ENCODE measurements around the gene CCT3.
"Not testable (repeated sequence)": the region's sequence is repeated elsewhere in the genome, so short reads cannot be mapped to it uniquely, and the experiment has no call there.

CCT3 gene
- 175 to 449 (median 188) reads per million in 4 experiments for total RNA-seq

DNA sequence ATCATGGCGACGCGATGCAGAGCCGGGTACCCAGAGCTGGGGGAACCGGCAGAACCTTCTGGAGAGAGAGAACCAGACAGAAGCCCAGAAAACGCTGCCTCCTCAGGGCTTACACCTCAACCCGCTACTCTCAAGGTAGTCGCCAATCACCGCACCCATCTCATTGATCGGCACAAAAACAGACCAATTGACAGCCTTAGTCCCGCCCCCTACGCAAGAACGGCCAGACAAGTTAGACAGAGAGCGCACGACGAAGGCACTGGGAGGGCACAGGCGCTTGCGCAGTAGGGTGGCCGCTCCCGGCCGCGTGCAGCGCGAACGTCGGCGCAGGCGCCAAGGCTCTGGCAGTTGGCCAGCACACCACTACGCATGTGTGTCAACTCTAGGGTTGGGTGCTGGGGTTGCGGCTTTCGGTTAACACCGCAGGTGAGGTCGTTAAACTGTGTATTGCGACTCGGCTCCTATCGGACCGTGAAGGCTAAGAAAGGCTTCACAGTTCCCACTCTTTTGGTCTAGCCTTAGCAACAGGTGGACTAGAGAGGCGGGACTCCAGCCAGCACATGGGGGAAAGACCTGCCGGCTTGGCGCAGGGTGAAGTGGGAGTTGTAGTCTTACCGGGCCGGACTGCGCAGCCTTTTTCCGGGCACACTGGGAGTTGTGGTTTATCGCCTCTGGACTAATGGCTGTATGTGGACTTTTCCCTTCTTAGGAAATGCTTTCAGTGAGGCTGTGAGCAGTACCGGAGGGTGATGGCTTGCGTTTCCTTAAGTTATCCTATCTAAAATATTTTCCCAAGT is at the start of gene CCT3, which contains the start of gene TSACC:
TSS of gene CCT3 (minus strand) at position 113 of the 797 bp plus-strand sequence. CDS start at position 5, 108 bp downstream.
TSS of gene TSACC (plus strand) at position 347 of the 797 bp plus-strand sequence. CDS start 1,232 bp downstream, outside the sequence.
- peak; percentile 98 for DNase-seq

DNA sequence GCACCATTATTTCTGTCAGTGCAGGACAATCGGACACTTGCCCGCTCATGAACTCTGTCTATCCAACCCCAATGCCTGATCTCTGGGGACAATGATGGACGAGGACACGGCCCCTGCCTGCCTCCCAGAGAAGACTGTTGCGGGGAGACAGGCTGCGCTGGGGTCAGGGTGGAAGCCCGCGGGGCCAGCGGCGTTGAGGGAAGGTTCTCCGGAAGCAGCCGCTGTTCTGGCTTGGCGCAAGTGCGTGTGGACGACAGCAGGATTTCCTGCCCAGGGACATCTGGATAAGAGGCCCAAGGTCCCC is 49.7 kb upstream of the CCT3 start:
- DNase-seq = no peak

DNA sequence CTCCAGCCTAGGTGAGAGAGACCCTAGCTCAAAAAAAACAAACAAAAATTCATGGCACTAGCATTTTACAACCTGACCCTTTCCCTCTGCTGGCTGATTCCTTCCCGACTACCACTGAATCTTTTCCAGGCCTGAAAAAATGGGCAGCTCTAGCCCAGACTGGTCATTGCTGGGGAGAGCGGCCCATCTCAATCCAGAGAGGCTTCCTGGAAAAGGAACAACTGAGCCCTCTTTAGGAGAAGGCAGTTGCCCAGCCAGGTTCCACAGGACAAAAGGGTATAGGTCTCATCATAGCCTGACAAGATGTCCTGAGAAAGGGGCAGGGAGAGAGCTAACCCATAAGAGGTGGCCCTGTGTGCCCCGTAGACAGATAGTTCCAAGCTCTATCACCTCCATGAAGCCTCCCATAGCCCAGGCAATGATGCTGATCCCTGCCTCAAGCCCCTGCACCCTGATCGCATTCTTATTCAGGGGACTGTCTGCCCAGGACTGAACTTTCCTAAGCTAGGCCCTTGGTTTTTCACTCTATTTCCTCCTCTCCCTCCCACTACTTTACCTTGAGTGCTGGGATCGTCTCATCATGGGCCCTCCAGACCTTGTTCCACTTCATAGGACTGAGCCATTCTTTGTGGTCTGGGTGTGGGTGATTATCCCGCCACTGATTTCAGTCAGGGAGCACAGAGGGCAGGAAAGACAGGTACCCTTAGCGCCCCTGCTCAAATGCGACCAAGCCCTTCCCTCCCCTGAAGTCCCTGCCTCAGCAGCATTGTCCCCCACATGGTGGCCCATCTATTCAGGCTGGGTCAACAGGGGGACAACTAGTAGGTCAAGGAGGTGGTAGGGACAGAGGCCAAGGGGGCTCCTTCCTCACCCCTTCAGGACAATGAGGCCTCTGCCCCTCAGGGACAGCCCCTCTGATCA is 49.1 kb upstream of the CCT3 start:
- DNase-seq = no peak

DNA sequence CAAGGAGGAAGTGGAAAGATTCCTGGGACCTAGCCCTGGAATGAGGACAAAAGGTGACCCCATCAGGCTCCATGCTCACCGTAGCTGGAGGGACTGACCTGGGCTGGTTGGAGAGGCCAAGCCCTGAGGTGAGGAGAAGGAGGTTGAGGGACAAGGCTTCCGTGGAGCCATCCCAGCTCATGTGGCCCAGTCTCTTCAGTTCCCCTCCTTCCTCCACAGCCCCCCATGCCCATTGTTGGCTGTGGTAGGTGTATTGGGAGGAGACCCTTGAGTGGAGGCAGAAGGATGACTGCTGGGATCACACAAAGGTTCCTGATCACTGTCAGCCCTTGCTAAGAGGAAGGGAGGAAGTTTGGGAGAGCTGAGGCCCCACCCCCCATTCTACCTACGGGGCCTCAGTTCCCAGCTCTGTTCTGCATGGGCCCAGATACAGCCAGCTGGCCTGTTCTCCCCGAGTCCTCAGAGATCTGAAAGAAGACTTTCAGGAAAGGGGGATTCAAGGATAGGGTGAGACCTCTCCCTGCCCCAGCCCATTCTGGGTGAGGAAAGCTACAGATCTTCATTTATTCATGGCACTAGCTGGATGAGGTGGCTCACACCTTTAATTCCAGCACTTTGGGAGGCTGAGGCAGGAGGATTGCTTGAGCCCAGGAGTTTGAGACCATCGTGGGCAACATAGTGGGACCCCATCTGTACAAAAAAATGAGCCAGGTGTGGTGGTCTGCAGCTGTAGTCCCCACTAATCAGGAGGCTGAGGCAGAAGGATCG is 48.2 kb upstream of the CCT3 start:
- no peak for DNase-seq

DNA sequence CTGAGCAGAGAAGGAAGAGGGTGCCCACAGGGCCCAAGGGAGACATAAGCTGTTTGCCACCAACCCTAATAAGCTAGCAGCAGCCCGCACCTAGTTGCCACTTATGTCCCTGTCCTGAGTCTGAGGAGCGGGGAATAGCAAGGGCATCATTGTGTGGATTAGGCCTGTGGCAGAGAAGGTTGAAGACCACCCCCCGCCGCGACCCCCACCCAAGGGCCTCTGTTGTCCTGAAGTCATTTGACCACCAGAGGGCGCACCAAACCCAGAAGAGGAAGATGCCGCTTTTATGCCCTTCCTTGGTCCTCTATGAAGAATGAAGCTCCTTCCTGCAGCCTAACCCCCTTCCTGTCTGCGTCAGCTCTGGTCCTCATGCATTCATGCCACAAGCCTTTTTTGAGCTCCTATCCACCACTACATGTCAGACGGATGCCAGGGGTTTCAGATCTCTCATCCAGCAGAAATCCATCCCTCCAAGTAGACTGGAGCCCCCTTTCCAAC is 47.5 kb upstream of the CCT3 start:
- peak; percentile 73 for DNase-seq

DNA sequence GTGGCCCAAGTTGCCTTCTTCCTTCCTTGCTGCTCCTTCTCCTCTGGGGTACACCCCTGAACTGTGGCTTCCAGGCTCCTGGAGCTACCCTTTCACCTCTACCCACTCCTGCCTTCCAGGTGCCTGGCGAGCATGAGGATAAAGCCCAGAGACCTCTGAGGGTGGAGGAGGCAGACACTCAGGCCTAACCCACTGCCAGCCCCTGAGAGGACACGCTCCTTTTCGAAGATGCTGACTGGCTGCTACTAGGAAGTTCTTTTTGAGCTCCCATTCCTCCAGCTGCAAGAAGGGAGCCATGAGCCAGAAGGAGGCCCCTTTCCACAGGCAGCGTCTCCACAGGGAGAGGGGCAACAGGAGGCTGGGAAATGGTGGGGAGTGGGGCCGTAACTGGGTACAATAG is 46.6 kb upstream of the CCT3 start:
- no peak for DNase-seq

DNA sequence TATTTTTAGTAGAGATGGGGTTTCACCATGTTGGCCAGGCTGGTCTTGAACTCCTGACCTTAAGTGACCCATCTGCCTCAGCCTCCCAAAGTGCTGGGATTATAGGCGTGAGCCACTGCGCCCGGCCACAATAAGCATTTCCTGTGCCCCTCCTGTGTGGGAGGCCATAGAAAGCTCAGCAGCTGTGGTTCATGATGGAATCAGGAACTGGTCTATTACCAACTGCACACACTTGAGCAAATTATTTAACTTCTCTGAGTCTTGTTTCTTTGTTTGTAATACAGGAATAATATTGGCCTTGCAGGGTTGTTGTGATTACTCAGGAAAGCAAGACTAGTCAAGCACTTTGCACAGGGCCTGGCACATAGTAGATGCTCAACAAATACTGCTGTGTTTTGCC is 45.9 kb upstream of the CCT3 start:
- DNase-seq = no peak

DNA sequence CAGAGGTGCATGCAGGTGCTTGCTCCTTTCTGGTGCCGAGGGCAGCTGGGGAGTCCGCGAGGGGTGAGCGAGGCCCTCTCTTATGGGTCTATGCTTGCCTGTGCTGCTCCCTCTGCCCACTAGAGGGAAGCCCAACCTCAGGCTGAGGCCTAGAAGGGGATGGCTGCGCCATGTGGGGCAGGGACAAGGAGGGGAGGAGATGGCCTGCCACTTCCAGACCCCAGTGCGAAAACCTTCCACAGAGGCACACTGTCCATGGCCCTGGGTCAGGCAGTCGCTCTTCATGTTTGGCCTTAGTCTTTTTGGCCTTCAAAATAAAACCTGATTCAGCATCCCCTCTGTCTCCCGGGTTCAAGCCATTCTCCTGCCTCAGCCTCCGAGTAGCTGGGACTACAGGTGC is 44.9 kb upstream of the CCT3 start:
- peak; percentile 38 for DNase-seq

DNA sequence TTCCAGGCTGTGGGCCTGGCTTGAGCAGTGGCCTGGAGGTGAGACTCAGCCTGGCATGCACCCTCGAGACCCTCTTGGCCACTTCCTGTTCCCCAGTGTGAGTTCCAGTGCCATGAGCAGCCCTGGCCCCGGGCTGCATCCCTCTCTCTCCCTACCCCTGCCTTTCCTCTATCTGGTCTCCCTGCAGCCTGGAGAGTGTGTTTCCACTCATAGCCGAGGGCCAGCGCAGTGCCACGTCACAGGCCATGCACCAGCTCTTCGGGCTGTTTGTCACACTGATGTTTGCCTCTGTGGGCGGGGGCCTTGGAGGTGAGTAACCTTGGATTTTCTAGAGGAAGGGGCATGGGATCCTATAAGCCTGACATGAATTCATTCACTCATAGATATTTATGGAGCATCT is 44.5 kb upstream of the CCT3 start:
- no peak for DNase-seq

DNA sequence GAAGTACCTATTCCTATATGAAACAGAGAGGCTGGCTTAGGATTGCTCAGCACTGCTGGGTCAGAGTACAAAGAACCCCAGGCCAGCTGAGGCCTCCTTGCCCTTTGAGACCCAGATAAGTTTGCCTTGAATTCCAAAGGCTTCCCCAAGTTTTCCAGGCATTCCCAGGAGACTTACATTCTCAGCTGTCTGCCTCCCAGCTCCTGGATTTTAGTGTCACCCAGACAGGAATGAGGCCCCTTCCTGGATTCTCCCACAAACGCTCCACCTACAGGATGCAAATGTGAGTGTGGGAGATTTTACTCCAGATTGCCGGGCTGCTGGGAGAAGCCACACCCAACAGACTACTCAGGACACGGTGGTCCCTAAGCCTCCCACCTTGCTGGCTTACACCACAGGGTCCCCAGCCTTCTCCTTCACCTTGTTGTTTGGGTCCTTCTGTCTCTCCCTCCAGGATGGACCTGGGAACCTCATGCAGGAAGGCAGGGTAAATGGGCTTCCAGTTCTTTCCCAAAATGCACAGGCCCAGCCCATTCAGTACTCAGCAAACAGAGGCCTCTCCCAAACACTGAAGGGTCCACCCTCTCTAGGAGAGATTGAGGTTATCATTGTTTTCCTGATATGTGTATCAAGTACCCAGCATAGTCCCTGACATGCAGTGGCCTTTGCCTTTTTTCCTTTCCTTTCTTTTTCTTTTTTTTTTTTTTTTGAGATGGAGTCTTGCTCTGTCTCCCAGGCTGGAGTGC is 41.5 kb upstream of the CCT3 start:
- no peak for DNase-seq

DNA sequence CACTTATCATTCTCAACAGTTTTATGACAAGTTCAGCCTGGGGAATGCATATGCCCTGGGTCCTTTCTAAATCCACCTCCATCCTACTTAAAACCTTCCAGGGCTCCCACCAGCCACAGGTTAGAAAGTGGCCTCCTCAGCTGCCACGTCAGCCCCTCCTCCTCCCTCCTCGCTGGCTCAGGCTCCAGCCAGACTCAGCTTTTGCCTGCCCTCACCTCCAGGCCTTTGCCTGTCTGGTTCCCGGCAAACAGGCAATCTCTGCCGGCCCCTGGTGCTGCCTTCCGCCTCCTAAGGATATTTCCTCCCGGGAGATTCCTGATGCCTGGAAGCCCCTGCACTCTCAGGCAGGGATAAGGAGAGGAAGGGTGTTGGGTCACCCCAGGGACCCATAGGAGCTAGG is 40.5 kb upstream of the CCT3 start:
- no peak for DNase-seq

DNA sequence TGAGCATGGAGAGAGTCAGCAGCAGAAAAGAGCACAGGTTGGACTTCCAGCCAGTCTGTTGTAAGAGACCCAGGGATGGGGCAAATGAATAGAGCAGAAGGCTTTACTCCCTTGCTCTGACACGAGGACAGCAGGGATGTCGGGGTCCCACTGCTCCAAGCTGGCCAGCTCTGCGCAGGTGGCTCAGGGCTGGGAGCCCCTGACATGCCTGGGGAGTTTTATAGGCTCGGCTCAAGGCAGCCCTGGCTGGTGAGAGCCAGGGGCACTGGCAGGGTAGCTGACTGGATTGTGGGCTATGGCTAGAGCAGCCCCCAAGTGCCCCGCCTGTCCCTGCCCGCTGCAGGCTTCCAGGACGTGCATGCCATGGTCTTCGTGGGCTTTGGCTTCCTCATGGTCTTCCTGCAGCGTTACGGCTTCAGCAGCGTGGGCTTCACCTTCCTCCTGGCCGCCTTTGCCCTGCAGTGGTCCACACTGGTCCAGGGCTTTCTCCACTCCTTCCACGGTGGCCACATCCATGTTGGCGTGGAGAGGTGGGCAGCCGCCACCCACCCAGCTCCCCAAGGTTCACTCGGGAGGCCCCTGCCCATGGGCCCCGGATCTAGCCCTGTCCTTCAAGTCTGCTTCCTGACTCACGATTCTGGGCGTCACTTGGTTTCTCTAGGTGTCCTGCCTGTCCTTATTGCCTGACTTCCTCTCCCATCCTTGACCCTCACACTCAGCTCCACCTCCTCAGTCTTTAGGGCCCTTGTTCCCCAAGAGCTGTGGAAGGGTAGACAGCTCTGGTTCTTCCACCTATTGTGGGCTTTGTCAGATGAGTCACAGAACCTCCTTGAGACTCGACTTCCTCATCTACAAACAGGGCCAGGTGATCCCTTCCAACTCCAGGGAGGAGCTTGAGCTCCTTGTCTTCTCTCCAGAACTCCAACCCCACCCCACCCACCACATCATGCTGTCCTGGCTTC is 39.1 kb upstream of the CCT3 start:
- no peak for DNase-seq

DNA sequence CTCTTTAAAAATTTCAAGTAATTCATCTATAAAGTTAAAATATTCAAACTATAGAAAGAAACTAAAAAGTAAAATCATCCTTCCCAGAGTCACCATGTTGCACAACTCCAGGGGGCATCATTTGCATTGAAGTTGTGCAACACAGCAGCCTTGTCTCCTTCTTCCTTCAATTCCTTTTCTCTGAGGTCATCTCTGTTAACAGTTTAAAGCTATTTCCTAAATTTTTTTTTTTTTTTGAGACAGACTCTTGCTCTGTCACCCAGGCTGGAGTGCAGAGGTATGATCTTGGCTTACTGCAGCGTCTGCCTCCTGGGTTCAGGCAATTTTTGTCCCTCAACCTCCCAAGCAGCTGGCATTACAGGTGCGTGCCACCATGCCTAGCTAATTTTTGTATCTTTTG is 38.1 kb upstream of the CCT3 start:
- DNase-seq = no peak

DNA sequence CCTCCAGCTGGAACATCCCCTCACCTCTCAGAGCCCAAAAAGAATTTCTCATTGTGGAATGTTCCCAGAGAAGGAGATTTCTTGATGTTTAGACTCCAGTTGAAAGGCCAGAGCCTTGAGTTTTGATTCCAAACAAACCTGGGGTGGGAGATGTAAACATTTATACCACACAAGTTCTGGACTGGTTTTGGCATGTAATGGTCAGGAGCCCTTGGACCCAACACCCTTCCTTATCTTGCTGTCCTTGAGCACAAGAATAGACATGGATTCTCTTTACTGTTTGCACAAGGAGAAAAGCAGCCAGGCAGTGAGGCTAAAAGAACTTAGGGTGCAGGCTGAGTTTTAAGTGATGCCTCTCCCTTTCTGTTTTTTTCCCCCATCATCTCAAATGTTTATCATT is 35.5 kb upstream of the CCT3 start:
- DNase-seq = no peak

DNA sequence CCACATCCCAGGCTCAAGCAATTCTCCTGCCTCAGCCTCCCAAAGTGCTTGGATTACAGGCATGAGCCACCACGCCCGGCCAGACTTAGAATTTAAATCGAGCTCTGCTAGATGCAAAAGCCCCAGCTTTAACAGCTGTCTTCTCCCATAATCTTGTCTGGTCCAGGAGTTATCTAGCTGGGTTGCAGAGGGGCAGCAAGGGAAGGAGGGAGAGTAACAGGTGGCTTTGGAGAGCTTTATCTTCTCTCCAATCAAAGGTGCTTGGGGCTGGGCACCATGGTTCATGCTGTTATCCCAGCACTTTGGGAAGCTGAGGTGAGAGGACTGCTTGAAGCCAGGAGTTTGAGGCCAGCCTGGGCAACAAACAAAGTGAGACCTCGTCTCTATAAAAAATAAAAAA is 34.8 kb upstream of the CCT3 start:
- DNase-seq = no peak

DNA sequence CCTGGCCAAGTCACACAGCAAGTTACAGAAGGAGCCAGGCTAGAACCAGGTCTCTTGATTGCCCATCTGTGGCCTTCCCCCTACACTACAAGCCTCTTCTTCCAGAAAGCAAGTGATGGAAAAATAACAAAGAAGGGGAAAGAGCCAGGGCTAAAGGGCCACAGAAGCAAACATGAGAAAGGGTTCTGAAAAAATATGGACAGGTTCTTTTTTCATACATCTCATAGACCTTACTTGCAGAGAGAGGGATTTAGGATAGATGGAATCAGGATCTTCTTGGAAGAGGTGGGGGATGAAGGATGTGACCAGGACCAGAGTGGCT is 34.1 kb upstream of the CCT3 start:
- no peak for DNase-seq

DNA sequence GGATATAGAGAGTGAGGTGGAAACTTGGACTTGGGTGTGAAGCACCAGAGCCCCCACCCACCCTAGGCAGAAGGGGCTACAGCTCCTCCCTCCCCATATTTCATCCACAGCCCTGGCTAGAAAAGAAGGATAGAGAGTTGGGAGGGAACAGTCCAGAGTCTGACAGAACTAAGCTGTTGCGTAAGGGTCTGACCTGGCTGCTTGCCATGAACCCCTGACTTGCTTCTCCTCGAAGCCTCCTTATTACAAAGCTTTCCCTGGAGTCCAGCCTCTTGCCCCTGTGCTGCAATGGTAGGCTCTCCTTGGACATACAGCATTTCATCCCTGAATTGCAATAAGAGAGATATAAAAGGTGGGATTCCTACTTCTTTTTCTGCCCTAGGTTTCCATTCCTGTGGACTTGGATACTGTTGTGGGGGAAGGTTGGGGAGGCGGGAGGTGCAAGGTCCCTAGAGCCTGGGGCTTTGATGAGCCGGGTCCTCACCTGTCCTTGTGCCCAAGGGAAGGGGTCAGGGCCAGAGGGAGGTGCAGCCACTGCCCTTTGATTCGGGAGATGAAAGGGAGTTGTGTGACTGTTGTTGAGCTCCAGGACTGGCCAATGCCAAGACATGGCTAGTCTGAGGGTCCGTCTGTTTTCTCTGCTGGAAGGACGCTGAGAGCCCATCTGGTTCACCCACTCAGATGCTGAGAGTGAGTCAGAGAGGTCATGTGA is 33.6 kb upstream of the CCT3 start:
- no peak for DNase-seq

DNA sequence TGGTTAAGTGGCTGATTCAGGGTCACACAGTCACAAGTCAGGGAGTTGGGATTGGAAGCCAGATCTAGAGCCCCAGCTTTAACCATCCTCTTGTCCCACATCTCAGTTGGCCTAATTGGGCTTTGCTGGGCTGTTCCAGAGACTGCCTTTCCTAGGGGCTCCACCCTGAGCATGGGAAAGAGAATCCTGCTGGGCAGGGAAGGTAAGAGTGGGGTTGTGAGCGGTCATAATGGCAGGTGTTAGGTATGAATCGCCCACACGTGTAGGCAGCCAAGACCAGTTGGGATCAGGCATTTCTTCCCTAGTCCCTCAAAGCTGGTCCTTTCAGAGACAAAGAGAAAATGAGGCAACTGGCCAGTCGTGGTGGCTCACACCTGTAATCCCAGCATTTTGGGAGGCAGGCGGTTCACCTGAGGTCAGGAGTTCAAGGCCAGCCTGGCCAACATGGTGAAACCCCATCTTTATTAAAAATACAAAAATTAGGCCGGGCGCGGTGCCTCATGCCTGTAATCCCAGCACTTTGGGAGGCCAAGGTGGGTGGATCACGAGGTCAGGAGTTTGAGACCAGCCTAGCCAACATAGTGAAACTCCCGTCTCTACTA is 31.7 kb upstream of the CCT3 start:
- DNase-seq = not testable (repeated sequence)

DNA sequence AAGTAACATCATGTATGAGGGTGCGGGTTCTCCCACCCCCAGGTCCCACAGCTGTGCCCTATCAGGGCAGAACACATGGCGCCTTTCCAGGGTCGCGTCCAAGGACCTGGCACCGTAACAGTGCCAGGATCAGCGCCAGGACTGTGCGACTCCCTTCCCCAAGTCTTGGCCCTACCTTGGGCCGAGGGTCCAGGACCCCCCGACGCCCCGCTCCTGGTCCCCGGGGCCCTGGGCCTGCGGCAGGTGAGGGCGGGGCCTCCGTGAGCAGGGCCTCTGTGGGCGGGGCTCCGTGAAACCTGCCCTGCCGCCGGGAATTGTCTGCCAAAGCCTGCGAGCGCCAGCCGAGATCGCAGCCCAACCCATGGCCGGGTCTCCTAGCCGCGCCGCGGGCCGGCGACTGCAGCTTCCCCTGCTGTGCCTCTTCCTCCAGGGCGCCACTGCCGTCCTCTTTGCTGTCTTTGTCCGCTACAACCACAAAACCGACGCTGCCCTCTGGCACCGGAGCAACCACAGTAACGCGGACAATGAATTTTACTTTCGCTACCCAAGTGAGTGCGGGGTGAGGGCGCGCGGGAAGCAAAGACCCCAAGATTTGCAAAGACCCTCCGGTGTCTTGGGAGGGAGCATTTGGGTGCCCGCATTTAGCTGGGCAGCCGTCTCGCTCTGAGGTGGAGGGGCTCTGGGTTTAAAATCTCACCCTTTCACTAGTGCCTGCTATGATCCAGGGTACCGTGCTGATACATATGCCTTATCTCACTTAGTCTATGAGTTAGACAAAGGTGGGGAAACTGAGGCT is 31.0 kb upstream of the CCT3 start, which contains the start of gene RHBG:
TSS of gene RHBG (plus strand) at position 323 of the 796 bp plus-strand sequence. CDS start at position 362, 39 bp downstream.
- no peak for DNase-seq
